GM21619 (cell line): Measurements from ENCODE around the gene GSK3B.

Source experiments
- ATAC-seq: cut with Tn5 transposase; IDR thresholded peaks from one replicate; pipeline ENCODE4 v1.9.1; 2021; ENCODE audit not compliant: unreplicated experiment

The GSK3B gene

DNA sequence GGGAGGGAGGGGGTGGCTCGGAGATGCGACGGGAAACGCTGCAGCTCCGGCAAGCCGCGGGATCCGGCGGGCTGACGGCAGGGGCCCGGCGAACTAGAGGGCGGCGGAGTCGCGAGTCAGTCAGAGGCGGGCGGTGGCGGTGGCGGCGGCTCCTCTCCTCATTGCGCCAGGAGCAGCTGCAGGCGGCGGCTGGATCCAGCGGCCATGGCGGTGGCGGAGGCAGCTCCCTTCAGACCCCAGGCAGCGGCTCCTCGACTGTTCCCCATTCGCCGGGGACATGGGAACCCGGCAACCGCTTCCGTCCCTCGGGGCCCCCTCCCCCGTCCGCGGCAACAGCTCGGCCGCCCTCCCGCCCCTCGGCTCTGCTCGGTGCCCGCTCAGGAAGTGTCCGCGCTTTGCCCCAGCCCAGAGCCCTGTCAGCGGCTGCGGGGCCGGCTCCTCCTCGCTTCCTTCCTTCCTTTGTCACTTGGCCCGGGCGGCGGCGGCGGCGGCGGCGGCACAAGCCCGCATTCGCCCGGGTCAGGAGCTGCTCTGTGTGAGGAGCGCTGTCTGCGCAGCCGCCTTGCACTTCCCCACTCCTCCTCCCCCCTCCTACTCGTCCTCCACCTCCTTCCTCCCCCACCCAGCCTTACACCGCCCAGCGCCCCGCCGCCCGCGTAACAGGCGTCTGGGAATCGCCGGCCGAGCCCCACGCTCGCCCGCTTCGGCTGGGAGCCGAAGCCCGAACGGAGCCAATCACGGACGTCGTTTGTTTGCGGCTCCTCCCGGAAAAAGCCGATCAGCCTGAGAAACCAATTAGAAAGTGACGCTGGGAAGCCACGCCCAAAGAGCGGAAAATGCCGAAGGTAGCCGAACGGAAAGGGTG, at the start of gene GSK3B:
TSS of gene GSK3B (minus strand) at position 537 of the 865 bp plus-strand sequence. CDS start 1,013 bp downstream, outside the sequence.
- ATAC-seq = peak; percentile 41

GRCh38 chr3:120143676-120144075, 49.4 kb upstream of the GSK3B start:
- ATAC-seq = no peak

GRCh38 chr3:120142236-120142635, 48.0 kb upstream of the GSK3B start:
- ATAC-seq = no peak

- no peak for ATAC-seq
These were observed 46.0 kb upstream of the GSK3B start for GRCh38 chr3:120140098-120140742.

- ATAC-seq = no peak
These were observed 44.9 kb upstream of the GSK3B start for GRCh38 chr3:120139140-120139539.

GRCh38 chr3:120137548-120137947, 43.3 kb upstream of the GSK3B start:
- no peak for ATAC-seq

DNA sequence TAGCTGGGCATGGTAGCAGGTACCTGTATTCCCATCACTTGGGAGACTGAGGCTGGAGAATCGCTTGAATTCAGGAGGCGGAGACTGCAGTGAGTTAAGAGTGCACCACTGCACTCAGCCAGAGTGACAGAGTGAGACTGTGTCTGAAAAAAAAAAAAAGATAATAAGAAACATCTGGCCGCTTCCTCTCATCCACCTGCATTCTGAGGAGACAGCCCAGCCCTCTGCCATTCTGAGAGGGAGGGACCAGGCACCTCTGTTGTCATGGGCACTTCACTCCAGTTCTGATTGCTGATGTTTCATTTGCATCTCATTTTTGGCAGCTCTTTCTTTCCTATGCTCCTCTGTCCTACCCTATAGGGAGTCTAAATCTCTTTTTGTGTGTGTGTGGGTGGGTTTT, 36.4 kb upstream of the GSK3B start:
- ATAC-seq = no peak

- no peak for ATAC-seq
These were observed 35.7 kb upstream of the GSK3B start for GRCh38 chr3:120129718-120130513.

GRCh38 chr3:120129051-120129450, 34.8 kb upstream of the GSK3B start:
- ATAC-seq = no peak

GRCh38 chr3:120125992-120126391, 31.7 kb upstream of the GSK3B start:
- ATAC-seq = no peak

DNA sequence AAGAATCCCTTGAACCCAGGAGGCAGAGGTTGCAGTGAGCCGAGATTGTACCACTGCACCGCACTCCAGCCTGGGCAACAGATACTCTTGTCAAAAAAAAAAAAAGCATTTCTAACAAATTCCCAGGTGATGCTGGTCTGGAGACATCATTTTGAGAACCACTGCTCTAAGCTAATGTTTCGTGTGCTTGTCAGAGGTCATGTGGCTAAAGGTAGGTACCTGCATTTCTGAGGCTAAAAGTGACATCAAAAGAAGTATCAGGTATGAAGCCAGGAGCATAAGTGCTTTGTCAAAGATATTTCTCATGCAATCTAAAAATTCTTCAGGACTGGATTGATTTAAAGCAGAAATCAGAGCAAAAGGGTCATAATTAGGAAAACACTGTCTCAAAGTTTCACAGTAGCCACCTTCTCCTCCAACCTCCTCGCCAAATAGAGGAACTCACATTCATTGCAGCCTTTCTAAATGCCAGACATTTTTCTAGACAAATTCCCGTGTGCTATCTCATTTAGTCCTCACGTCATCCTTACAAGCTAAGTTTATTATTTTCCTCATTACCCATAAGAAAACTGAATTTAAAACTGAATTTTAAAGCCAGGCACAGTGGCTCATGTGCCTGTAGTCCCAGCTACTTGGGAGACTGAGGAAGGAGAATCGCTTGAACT, 25.7 kb upstream of the GSK3B start:
- ATAC-seq = no peak

DNA sequence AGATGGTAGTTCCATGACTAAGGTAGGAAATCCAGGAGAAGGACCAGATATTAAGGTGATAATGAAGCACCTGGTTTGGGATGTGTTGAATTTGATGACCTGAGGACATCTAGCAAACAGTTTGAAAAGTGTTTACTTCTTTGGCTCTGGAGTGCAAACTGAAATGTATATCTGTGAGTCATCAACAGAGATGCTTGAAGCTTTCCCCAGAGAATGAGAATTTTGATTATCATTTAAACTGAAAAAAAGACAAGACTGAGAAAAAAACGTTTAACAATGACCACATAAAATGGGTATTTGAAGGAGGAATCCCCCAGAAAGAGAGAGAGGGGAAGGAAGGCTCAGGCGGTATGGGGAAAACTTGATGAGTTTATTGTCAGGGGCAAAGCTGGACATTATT, 20.7 kb upstream of the GSK3B start:
- no peak for ATAC-seq

DNA sequence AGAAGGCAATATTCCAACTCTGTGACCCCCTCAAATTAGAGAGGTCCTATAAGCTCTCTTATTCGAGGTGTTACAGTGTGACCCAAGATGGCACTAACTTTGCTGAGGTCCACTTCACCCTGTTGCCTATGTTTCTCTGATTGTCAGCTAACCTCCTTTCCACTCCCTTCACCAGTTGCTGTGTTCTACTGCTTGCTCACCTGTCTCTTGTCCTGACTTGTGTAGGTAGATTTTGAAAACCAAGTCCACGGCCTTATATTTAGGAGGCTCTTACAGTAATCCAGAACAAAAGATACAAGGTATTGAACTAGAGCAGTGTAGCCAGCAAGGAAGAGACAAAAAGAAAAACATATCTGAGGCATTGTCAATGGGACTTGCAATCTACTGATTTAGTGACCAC, 20.1 kb upstream of the GSK3B start:
- no peak for ATAC-seq

GRCh38 chr3:120113128-120114116, 19.2 kb upstream of the GSK3B start:
- ATAC-seq = no peak

DNA sequence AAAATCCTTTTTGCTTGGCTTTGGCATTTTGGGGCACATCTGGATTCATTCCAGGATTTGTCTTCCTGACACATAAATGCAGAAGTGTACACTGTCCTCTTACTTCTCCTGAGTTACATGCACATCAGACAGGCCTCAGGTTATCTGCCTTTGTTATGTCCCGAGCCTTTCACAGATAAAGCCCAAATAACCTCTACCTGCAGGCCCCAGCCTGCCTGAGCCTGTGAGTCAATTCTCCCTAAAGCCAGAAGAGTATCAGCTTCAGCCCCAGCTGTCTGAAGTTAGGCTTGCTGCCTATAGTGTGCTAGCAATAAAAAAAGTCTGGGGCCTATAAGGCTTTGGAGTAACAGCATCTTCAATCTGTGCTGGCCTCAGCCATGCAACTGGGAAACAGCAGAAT, 17.7 kb upstream of the GSK3B start:
- ATAC-seq = no peak

DNA sequence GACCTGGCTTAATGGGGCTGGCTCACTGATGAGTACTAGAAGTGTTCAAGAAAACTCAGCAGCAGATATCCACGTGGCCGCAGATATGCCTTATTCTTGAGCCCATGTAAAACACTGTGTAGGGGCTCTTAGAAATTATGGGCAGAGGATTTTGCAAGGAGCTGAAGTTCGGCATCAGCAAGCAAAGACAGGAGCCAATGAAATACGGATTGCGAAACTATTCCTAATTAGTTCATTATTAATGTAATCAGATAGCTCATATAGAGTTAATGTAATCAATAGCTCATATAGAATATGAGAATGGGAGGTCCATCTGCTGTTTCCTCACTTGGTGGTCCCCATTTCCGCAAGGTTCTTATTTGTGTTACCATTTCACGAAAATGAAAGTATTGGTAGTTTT, 9.0 kb upstream of the GSK3B start:
- no peak for ATAC-seq

DNA sequence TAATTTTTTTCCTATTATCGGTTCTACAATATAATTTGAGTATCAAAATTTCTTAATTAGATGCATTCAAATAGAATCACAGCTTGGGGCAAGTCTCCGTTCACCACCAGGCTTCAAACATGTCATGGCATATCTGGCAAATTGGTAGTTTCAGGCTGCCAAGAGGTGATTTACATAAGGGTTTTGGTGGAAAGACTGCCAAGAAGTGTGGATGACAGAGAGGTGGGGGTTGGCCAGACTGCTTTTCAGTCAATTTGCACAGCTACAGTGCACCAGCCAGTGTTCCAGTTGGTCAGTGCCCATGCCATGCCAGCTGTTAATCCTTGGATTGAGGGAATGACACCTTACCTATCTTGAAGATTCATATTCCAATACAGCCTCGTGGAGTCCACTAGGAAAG, 8.4 kb upstream of the GSK3B start:
- no peak for ATAC-seq

GRCh38 chr3:120102232-120102631, 8.0 kb upstream of the GSK3B start:
- no peak for ATAC-seq

DNA sequence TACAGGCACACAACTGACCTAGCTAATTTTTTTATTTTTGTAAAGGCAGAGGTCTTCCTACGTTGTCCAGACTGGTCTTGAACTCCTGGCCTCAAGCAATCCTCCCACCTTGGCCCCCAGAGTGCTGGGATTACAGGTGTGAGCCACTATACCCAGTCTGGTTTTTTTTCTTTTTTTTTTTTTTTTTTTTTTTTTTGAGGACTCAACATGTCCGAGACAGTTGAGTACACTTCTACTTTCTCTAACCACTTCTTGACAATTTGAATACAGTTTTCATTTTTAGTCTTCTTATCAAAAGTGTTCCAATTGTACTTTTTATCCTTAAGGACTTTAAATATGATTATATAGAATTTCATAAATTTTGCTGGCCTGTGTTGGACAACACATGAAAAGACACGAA, 7.4 kb upstream of the GSK3B start:
- ATAC-seq = no peak

GRCh38 chr3:120100711-120101110, 6.5 kb upstream of the GSK3B start:
- no peak for ATAC-seq
